Measurements from ENCODE around the gene CCNB3.
"Not testable (repeated sequence)": the region's sequence is repeated elsewhere in the genome, so short reads cannot be mapped to it uniquely, and the experiment has no call there.

The CCNB3 gene

GRCh38 chrX:50204364-50204899 lies at the start of gene CCNB3:
CCNB3 (plus strand) TSS chrX:50204765; CDS start chrX:50285164, 80,399 bp downstream.
- peak; percentile 88 for DNase-seq

DNA sequence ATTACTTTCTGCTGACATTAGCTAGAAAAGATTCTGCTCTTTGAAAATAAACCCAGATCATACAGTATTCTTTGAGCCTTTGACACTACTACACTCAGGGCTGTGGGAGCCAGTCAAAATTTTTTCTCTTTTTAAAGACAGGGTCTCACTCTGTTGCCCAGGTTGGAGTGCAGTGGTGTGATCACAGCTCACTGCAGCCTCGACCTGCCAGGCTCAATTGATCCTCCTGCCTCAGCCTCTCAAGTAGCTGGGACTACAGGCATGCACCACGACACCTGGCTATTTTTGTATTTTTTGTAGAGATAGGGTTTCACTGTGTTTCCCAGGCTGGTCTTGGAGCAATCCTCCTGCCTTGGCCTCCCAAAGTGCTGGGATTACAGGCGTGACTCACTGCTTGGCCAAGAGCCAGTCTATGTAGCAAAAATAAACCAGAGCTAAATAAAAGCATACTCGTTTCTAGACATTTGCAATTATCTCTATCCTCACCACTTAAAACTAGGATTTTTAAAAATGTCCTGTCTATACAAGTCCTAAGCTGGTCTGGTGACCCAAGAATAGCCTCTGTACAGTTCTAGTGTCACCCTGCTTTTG lies 46.9 kb upstream of the CCNB3 start:
- no peak for DNase-seq

- no peak for DNase-seq
Observed at GRCh38 chrX:50158593-50158992, 46.0 kb upstream of the CCNB3 start.

DNA sequence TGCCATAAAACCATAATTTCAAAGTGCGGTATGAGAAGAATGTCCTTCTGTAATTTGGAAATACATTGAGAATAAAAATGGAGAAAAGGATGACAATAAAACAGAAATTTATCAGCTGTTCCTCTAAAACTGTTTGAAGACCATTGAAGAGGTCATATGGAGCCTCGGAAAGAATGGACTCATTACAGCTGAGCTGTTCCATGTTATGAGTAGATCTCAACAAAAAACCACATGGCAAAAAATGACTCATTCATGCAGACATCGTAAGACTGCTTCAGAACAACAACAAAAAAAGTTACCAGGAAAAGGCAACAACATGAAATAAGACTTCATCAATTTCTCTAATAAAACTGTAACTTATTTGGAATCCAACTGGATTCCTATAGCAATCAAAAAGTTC lies 43.4 kb upstream of the CCNB3 start:
- DNase-seq: no peak

DNA sequence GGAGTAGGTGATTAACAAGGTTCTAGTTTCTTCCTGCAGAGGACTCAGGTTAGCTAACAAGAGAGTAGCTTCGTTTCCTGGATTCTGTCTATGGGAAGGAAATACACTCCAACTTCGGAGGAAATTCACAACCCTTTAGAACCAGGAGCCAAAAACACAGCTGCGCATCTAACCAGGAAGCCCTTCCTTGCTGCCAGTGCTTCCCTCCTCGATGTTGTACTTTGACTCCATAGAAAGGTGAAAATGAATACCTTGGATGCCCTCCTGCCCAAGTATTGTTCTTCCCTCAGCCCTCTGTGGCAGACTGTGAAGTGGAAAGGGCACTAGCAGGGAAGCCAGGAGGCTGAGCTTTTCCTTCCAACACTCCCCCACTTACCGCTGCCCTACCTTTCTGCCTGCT lies 38.8 kb upstream of the CCNB3 start:
- DNase-seq: no peak

DNA sequence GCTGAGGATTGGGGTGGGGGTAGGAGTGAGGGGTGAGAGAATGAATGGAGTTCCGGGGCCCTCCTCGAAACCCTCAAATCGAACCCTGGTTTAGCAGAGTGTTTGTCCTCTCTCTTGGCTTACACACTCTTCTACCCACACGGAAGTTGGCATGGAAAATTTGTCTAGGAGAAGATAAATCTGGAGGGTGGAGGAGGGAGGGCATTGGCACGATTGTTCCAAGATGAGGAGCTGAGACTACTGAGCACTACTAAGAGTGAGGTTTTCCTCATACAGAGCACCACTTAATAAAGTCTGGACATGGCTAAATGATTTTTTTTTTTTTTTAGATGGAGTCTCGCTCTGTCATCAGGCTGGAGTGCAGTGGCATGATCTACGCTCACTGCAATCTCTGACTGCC lies 37.2 kb upstream of the CCNB3 start:
- no peak for DNase-seq

DNA sequence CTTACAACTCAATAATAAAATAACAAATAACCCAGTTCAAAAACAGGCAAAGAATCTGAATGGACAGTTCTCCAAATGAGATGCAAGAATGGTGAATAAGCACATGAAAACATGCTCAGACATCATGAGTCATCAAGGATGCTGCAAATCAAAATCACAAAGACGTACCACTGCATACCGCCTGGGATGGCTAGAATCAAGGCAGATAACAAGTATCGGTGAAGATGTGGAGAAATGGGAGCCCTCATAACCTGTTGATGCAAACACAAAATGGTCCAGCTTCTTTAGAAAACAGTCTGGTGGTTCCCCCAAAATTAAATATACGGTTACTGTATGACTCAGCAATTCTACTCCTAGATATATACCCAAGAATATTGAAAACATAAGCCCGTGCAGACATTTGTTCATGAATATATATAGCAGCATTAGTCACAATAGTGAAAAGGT lies 36.3 kb upstream of the CCNB3 start:
- no peak for DNase-seq

GRCh38 chrX:50169717-50170116 lies 34.8 kb upstream of the CCNB3 start:
- DNase-seq: no peak

DNA sequence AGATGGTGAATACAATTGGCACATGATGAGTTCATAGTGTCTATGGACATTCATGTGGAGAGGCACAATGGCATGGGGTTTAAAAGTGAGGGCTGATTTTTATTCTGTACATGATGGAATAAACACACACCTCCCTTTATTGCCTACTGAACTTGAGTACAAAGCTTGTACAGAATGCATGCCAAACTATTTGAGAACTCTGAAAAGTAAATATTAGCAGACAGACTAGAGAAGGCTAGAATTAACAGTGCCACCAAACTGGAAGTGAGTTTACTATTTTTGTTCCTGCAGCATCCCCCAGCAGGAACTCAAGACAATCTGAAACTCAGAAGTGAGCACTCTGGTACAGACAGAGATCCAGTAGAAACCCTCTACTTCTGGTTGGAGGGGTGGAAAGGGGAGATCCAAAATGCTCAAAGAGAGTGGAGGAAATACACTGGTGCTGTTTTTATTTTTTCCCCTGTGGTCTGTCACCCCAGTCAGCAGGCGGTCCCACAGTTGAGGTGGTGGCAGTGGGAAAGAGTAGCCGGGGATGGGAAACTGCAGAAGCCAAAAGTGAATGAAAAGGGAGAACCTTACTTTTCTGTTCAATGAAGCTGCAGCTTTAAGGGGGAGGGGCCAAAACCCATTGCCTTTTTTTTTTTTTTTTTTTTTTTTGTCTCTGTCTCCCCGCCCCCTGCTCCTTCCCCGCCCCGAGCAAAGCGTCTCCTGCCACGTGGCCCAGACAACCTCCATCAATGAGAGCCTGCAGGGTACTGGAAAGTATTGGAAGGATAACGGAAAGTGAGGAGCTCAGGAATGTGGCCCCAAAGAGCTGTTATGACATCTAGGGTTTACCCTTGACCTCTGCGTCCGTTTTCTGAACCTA lies 24.3 kb upstream of the CCNB3 start:
- DNase-seq: no peak

- DNase-seq: no peak
Observed at GRCh38 chrX:50183891-50184290, 20.7 kb upstream of the CCNB3 start.

DNA sequence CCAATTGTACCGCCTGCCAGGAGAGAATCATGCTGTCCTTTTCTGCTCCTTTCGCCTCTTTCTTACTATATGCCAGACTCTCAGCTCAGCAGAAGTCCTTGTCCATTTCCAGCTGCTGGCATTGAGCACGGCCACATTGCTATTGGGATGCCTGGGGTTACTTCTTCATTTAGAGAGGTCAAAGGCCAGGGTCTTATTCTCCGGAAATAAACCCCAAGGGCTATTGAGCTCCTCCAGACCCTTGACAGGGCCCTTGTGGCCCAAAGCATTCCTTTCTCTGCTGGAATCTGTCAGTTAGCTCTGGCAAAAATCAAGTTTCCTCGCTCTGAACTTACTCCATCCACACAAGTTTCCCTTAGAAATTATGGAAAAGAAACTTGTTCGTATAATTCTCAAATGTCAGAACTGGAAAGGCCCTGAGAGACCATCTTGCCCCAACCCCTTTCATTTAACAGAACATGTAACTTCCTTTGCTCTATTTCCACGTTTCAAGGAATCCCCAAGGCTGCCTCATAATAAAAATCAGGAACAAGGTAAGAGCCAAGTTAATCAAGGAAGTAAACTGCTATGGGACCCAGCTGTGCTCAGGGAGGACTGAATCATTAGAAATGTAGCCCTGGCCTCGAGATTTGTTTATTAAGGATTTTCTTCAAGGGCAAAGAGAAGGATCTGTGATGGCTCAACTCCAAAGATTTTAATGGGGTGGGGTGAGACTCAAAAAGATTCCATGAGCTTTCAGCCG lies 15.5 kb upstream of the CCNB3 start:
- no peak for DNase-seq

DNA sequence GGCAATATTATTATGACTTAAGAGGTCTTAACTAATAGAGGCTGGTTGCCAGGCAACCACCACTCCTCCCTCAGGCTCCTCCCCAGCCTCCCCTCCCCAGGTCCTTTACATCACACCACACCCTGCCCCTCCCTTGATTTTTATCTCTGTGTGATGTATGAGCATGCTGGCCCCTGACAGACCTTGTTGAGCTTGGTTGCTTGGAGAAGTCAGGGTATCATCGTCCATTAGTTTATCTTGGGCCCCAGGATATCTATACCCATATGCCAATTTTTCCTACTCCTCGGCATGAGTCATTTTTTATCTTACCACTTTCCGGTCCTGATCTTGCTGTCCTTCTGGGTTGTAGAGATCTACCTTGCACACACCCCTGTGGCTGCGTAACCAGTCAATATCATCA lies 6.2 kb upstream of the CCNB3 start:
- no peak for DNase-seq

DNA sequence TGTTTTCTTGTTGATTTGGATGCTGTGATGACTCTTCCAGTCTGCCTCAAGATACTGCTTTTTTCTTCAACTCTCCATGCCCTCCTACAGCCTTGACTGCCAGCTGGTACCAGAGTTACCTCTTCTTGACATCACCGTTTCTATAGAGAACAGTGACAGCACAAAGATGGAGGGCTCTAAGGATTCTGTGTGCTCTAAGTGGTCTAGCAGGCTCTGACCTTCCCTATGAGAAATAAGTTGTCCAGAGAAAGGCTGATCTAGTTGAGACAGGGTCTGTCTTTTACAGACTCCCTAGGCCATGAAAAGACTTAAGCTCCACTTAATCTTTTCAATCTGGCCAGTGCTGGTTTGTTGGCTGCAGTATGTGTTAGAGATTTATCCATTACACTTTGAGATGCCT lies 3.7 kb upstream of the CCNB3 start, which contains the start of gene AKAP4:
Gene AKAP4, minus strand, starts transcription at position 101 of the 400 bp plus-strand sequence. CDS start 118 bp downstream, outside the sequence.
- no peak for DNase-seq

DNA sequence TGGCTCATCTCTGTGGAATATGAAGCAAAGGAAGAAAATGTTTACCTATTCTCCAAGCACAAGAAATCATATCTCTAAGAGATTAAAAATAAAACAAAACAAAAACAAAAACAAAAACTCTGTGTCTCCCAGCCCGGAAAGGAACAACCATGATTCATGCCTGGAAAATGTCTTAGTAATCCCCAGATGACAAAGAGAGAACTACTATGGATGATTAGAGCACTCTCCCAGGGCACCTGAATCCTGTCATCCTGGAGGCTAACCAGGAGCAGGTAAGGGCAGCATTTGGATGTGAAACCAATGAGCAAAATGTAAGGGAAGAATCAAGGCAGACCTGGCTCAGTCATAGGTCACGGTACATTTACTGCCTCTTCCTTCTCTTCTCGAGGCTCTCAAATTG lies 2.0 kb upstream of the CCNB3 start:
- DNase-seq: no peak

DNA sequence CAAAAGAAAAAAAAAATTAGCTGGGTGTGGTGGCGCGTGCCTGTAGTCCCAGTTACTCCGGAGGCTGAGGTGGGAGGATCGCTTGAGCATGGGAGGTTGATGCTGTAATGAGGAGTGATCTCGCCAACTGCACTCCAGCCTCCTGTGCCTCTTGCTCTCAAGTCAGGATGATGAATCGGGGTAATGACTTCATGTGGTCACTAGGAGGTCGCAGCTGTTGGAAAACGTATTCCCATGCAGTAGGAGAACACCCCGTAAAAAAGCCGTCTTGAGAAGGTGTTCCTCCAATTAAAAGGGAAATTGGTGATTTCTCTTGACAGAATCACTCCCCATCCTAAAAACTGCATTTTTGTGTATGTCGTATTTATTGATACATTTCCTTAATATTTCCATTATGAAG lies 2.2 kb downstream of the CCNB3 start:
- DNase-seq: no peak

DNA sequence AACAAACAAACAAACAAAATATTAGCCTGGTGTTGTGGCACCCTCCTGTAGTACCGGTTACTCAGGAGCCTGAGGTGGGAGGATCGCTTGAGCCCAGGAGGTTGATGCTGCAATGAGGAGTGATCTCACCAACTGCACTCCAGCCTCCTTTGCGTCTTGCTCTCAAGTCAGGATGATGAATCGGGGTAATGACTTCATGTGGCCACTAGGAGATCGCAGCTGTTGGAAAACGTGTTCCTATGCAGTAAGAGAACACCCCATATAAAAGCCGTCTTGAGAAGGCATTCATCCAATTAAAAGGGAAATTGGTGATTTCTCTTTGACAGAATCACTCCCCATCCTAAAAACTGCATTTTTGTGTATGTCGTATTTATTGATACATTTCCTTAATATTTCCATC lies 6.9 kb downstream of the CCNB3 start:
- no peak for DNase-seq

GRCh38 chrX:50281253-50281652 lies 76.7 kb downstream of the CCNB3 start:
- no peak for DNase-seq

GRCh38 chrX:50327235-50327634 lies 122.7 kb downstream of the CCNB3 start:
- DNase-seq: no peak

DNA sequence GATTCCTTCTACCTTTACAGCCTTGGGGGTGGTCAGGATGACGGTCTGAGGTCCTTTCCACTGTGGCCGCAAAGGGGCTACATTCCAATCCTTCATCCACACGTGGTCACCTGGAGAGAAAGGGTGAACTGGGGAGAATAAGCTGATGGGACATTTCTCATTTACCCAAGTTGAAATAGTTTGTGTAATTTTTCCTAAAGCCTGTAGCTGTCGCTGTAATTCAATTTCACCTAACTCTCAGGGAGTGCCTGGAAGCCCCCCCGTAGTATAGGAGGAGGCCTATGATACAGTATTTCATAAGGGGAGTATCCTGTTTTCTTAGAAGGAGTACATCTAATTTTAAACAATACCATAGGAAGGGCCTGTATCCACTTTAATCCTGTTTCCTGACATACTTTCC lies 128.1 kb downstream of the CCNB3 start:
- DNase-seq: not testable (repeated sequence)

DNA sequence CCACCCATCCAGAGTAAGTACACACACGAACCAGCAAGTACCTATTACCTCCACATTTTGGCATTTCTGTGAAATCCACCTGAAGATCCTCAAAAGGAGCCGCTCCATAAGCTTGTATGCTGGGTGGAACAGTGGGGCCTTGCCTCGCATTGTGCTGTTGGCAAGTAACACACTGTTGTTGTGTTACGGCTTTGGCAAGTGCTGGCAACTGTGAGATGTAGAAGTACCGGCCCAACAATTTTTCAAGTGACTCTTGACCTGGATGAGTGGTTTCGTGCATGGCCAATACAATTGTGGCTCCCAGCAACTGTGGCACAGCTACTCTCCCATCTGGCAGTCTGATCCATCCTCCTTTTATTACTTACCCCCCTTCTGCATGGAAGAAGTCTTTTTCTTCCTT lies 128.7 kb downstream of the CCNB3 start:
- no peak for DNase-seq

GRCh38 chrX:50343917-50344316 lies 139.4 kb downstream of the CCNB3 start:
- no peak for DNase-seq

GRCh38 chrX:50372966-50373365 lies 168.4 kb downstream of the CCNB3 start:
- no peak for DNase-seq

DNA sequence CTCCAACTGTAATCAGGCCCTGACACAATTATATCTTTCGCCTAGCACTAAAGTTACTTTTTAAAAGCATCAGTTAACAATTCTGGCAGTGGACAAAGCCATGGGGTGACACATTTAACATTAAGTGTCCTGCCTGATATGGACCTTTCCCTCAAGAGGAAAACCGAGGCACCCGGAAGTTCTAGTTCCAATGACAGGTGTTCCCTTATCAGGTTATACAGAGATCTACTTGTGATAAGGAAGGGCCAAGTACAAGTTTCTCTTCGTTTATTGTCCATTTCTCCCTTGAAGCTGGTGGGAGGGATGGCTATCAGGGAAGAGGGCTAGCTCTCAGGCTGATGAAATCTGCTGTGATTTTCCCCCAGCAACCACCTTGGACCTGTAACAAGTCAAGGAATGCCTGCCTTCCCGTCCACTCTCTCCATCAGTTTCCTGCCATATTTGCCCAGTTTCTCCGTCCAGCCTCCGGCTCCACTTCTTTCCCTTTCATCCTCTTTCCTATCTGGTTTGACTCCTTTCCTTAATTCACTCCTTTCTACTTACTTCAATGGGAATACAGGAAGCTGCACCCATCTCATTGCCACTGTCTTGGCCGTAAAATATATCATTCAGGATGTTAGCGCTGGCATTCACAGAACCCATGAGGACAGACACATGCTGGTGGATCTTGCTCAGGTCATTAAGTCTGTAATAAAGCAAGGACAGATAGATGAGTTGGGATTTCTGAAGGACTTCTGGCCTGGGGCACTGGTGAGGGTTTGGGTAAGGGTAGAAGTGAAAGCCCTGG lies 171.1 kb downstream of the CCNB3 start:
- no peak for DNase-seq
